ENCODE measurements around the gene UGT2B11. TPM values are rescaled to one million over a fixed set of nuclear protein-coding genes. Genes with fewer than 3 reads are reported as not detected.
"Not testable (repeated sequence)": the region's sequence is repeated elsewhere in the genome, so short reads cannot be mapped to it uniquely, and the experiment has no call there.

UGT2B11 gene
- total and polyA plus RNA-seq, 4 donors, result 0.30 to 0.33 TPM; not detected in 2

DNA sequence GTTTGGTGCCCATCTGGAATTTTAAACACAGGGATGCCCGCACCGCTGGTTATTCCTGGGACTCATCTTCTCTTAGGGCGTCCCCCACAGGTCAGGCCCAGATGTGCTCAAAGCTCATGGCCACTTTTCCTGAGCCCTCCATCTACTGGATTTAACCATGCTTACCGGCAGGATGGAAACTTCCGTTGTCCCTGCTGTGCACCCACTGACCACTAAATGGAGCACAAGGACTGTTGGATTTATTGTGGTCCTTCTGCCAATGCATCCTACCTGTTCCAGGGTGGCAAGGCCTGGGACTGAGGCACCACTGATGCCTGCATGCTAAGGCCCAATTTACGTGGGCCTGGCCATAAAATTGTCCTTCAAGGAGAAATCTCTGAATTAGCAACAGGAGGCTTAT is 8.7 kb upstream of the UGT2B11 start:
- not testable (repeated sequence) for H3K9me3 ChIP-seq (ENCODE audit: control insufficient read depth, insufficient read depth, low read length); H3K27me3 ChIP-seq (ENCODE audit: control insufficient read depth, insufficient read depth, low read length); H3K4me3 ChIP-seq (ENCODE audit: low read depth, low read length); H3K27ac ChIP-seq (ENCODE audit: low read depth, low read length); H3K4me1 ChIP-seq (ENCODE audit: control insufficient read depth, insufficient read depth, low read length); DNase-seq (ENCODE audit: low read depth in 4 of 6, low spot score in 6 of 6); H3K36me3 ChIP-seq (ENCODE audit: control insufficient read depth, insufficient read depth, low read length)
- 96% methylated on average over 5 of the region's 6 CpGs for WGBS (ENCODE audit: insufficient coverage)

GRCh38 chr4:69218491-69218890 is 3.9 kb upstream of the UGT2B11 start:
- not testable (repeated sequence) for H3K4me1 ChIP-seq (ENCODE audit: control insufficient read depth, insufficient read depth, low read length); H3K27me3 ChIP-seq (ENCODE audit: control insufficient read depth, insufficient read depth, low read length); DNase-seq (ENCODE audit: low read depth in 4 of 6, low spot score in 6 of 6); H3K36me3 ChIP-seq (ENCODE audit: control insufficient read depth, insufficient read depth, low read length); H3K27ac ChIP-seq (ENCODE audit: low read depth, low read length); H3K4me3 ChIP-seq (ENCODE audit: low read depth, low read length); H3K9me3 ChIP-seq (ENCODE audit: control insufficient read depth, insufficient read depth, low read length)
- no CpG with 5 or more reads among the region's 2 CpGs for WGBS (ENCODE audit: insufficient coverage)

DNA sequence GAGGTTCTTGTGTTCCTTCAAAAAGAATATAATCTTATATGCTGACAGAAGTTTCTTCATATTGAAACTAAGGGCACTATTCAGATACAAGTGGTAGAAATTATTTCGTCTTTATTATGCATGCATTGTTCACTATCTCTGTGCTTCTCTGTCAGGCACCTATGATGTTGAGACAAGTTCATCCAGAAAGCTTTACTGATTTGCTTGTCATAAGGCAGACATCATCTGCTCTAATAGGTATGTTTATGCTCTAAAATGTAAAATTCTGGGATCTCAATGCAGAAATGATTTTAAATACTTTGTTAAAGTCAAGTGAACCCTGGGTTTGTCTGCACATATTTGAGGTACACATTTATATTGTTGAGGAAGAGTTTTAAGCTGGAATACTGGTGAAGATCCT is 3.6 kb downstream of the UGT2B11 start:
- Histone ChIP-seq H3K36me3 (ENCODE audit: control insufficient read depth, insufficient read depth, low read length) (no peaks in the 10 kb centered on the region), H3K4me3 (ENCODE audit: low read depth, low read length) (no peak overlapping the region), H3K9me3 (ENCODE audit: control insufficient read depth, insufficient read depth, low read length) (no peaks in the 10 kb centered on the region), H3K27ac (ENCODE audit: low read depth, low read length) (no peak overlapping the region), H3K27me3 (ENCODE audit: control insufficient read depth, insufficient read depth, low read length) (no peaks in the 10 kb centered on the region), H3K4me1 (ENCODE audit: control insufficient read depth, insufficient read depth, low read length) (no peaks in the 10 kb centered on the region)
- WGBS (ENCODE audit: insufficient coverage), result 100% methylated on average over 1 of the region's 1 CpG
- DNase-seq (ENCODE audit: low read depth in 4 of 6, low spot score in 6 of 6), result no peak

- not testable (repeated sequence) for H3K27ac ChIP-seq (ENCODE audit: low read depth, low read length); H3K4me1 ChIP-seq (ENCODE audit: control insufficient read depth, insufficient read depth, low read length); H3K36me3 ChIP-seq (ENCODE audit: control insufficient read depth, insufficient read depth, low read length); H3K9me3 ChIP-seq (ENCODE audit: control insufficient read depth, insufficient read depth, low read length); H3K27me3 ChIP-seq (ENCODE audit: control insufficient read depth, insufficient read depth, low read length); DNase-seq (ENCODE audit: low read depth in 4 of 6, low spot score in 6 of 6); H3K4me3 ChIP-seq (ENCODE audit: low read depth, low read length)
- WGBS (ENCODE audit: insufficient coverage), result 80% methylated on average over 1 of the region's 4 CpGs
These were observed 16.0 kb downstream of the UGT2B11 start for GRCh38 chr4:69198506-69198905.

- no peak for DNase-seq (ENCODE audit: low read depth in 4 of 6, low spot score in 6 of 6)
- Histone ChIP-seq H3K27ac (ENCODE audit: low read depth, low read length) (no peak overlapping the region), H3K36me3 (ENCODE audit: control insufficient read depth, insufficient read depth, low read length) (no peaks in the 10 kb centered on the region), H3K4me1 (ENCODE audit: control insufficient read depth, insufficient read depth, low read length) (no peaks in the 10 kb centered on the region), H3K9me3 (ENCODE audit: control insufficient read depth, insufficient read depth, low read length) (no peaks in the 10 kb centered on the region), H3K4me3 (ENCODE audit: low read depth, low read length) (no peak overlapping the region), H3K27me3 (ENCODE audit: control insufficient read depth, insufficient read depth, low read length) (no peaks in the 10 kb centered on the region)
- no CpG with 5 or more reads among the region's 3 CpGs for WGBS (ENCODE audit: insufficient coverage)
These were observed 18.2 kb downstream of the UGT2B11 start for GRCh38 chr4:69196209-69196965.

DNA sequence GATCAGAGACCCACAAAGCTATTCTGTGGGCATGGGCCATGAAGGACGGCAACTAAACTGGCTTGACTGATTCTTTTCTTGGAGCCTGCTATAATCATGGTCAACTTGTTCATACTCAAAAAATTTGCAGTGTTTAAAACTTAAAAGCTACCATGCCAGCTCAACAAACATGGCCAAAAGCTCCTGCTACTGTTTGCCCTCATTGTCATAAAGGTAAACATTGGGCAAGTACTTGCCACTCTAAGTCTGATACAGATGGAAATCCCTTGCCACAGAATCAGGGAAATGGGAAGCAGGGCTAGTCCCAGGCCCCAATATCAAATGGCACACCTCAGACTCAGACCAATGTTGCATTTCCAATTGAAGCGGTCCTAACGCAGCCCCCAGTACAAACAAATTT is 20.4 kb downstream of the UGT2B11 start:
- no peak overlapping the region for H3K4me3 ChIP-seq (ENCODE audit: low read depth, low read length)
- H3K9me3 ChIP-seq (ENCODE audit: control insufficient read depth, insufficient read depth, low read length), result peaks cover 1% of the 10 kb centered on the region
- 85% methylated on average over 2 of the region's 3 CpGs for WGBS (ENCODE audit: insufficient coverage)
- H3K27me3 ChIP-seq (ENCODE audit: control insufficient read depth, insufficient read depth, low read length), result no peaks in the 10 kb centered on the region
- H3K36me3 ChIP-seq (ENCODE audit: control insufficient read depth, insufficient read depth, low read length), result no peaks in the 10 kb centered on the region
- DNase-seq (ENCODE audit: low read depth in 4 of 6, low spot score in 6 of 6), result no peak
- H3K4me1 ChIP-seq (ENCODE audit: control insufficient read depth, insufficient read depth, low read length), result no peaks in the 10 kb centered on the region
- no peak overlapping the region for H3K27ac ChIP-seq (ENCODE audit: low read depth, low read length)

GRCh38 chr4:69191905-69192304 is 22.6 kb downstream of the UGT2B11 start:
- WGBS (ENCODE audit: insufficient coverage), result no CpG with 5 or more reads among the region's 3 CpGs
- H3K27ac ChIP-seq (ENCODE audit: low read depth, low read length); H3K4me1 ChIP-seq (ENCODE audit: control insufficient read depth, insufficient read depth, low read length); H3K27me3 ChIP-seq (ENCODE audit: control insufficient read depth, insufficient read depth, low read length); DNase-seq (ENCODE audit: low read depth in 4 of 6, low spot score in 6 of 6); H3K9me3 ChIP-seq (ENCODE audit: control insufficient read depth, insufficient read depth, low read length); H3K4me3 ChIP-seq (ENCODE audit: low read depth, low read length); H3K36me3 ChIP-seq (ENCODE audit: control insufficient read depth, insufficient read depth, low read length): not testable (repeated sequence)

- not testable (repeated sequence) for DNase-seq (ENCODE audit: low read depth in 4 of 6, low spot score in 6 of 6); H3K27me3 ChIP-seq (ENCODE audit: control insufficient read depth, insufficient read depth, low read length); H3K4me1 ChIP-seq (ENCODE audit: control insufficient read depth, insufficient read depth, low read length); H3K9me3 ChIP-seq (ENCODE audit: control insufficient read depth, insufficient read depth, low read length); H3K4me3 ChIP-seq (ENCODE audit: low read depth, low read length); H3K36me3 ChIP-seq (ENCODE audit: control insufficient read depth, insufficient read depth, low read length); H3K27ac ChIP-seq (ENCODE audit: low read depth, low read length)
- WGBS (ENCODE audit: insufficient coverage), result no CpG with 5 or more reads among the region's 1 CpG
These were observed 23.9 kb downstream of the UGT2B11 start for GRCh38 chr4:69190621-69191020.

- not testable (repeated sequence) for H3K4me1 ChIP-seq (ENCODE audit: control insufficient read depth, insufficient read depth, low read length); H3K36me3 ChIP-seq (ENCODE audit: control insufficient read depth, insufficient read depth, low read length); H3K4me3 ChIP-seq (ENCODE audit: low read depth, low read length); DNase-seq (ENCODE audit: low read depth in 4 of 6, low spot score in 6 of 6); H3K27me3 ChIP-seq (ENCODE audit: control insufficient read depth, insufficient read depth, low read length); H3K9me3 ChIP-seq (ENCODE audit: control insufficient read depth, insufficient read depth, low read length); H3K27ac ChIP-seq (ENCODE audit: low read depth, low read length)
- WGBS (ENCODE audit: insufficient coverage), result 89% methylated on average over 2 of the region's 6 CpGs
These were observed 32.9 kb downstream of the UGT2B11 start for GRCh38 chr4:69181519-69182169.

DNA sequence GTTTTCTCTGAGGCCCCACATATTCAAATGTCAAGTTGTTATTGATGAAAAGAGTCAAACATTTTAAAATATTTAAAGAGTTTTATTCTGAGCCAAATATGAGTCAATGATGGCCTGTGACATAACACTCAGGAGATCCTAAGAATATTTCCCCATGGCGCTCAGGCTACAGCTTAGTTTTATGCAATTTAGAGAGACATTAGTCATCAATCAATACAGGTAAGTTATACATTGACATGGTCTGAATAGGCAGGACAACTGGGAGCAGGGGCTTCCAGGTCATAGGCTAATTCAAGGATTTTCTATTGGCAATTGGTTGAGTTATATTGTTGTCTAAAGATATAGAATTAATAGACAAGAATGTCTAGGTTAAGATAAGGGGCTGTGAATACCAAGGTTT is 34.7 kb downstream of the UGT2B11 start:
- not testable (repeated sequence) for H3K4me1 ChIP-seq (ENCODE audit: control insufficient read depth, insufficient read depth, low read length)

More for the DNA sequence above, 34.7 kb downstream of the UGT2B11 start:
- not testable (repeated sequence) for DNase-seq (ENCODE audit: low read depth in 4 of 6, low spot score in 6 of 6); H3K27ac ChIP-seq (ENCODE audit: low read depth, low read length); H3K9me3 ChIP-seq (ENCODE audit: control insufficient read depth, insufficient read depth, low read length); H3K36me3 ChIP-seq (ENCODE audit: control insufficient read depth, insufficient read depth, low read length); H3K27me3 ChIP-seq (ENCODE audit: control insufficient read depth, insufficient read depth, low read length); H3K4me3 ChIP-seq (ENCODE audit: low read depth, low read length)
- no CpG with 5 or more reads among the region's 1 CpG for WGBS (ENCODE audit: insufficient coverage)
